Panc1 (cell line): Measurements from ENCODE around the gene SPATA31E1. TPM values are rescaled to one million over a fixed set of nuclear protein-coding genes. Genes with fewer than 3 reads are reported as not detected.

Experiments used
- ATAC-seq: fragments of 200-7000 bp; cut with Tn5 transposase; 2 replicates; pipeline ENCODE4 v1.9.1; 2020; ENCODE audit warnings: mild to moderate bottlenecking, moderate library complexity
- BruUV-seq: library from RNA; stranded (reverse); fragments of 400-500 nt; replicated peaks from 2 replicates; lab custom pipeline; 2021; lab: Mats Ljungman, UMichigan
- CTCF ChIA-PET: fragments of 300-600 bp; sonication (Branson Sonifier 250); formaldehyde crosslinking; loops from one replicate; lab custom pipeline; 2022; ENCODE audit warnings: antibody characterized with exemption; lab: Charles Lee
- POLR2A ChIA-PET: fragments of 300-600 bp; sonication (Branson Sonifier 250); formaldehyde crosslinking; loops from one replicate; lab custom pipeline; 2022; ENCODE audit warnings: antibody characterized with exemption; lab: Charles Lee
- DNase-seq: peaks from one replicate; pipeline ENCODE4 v3.0.0-alpha.2; 2010; ENCODE audit warnings: low read depth, low spot score
- H3K27ac ChIP-seq: 2 replicates; pipeline ENCODE4 v1.5.1; 2011; ENCODE audit warnings: mild to moderate bottlenecking, low read length, inconsistent platforms
- H3K27me3 ChIP-seq: fragments of 200-500 bp; sonication (Bioruptor generic); 2 replicates; pipeline ENCODE4 v1.6.0; 2014; ENCODE audit warnings: low read length, inconsistent platforms; ENCODE audit not compliant: control insufficient read depth, insufficient read depth
- H3K36me3 ChIP-seq: fragments of 200-500 bp; sonication (Bioruptor generic); 2 replicates; pipeline ENCODE4 v1.5.1; 2014; ENCODE audit warnings: inconsistent platforms, mild to moderate bottlenecking, low read length, moderate library complexity; ENCODE audit not compliant: control insufficient read depth, insufficient read depth
- H3K4me1 ChIP-seq: 2 replicates; pipeline ENCODE4 v1.5.1; 2011; ENCODE audit warnings: inconsistent platforms, mild to moderate bottlenecking, low read length, moderate library complexity; ENCODE audit not compliant: control insufficient read depth, insufficient read depth
- H3K4me3 ChIP-seq, 2 experiments: 2 replicates each; pipeline ENCODE4 v1.5.1; 2011 to 2012; ENCODE audit warnings: low read depth in 2 of 2, low read length in 2 of 2, mild to moderate bottlenecking in 2 of 2, inconsistent platforms in 1 of 2, moderate library complexity in 1 of 2
- H3K9me3 ChIP-seq: fragments of 200-500 bp; sonication (Bioruptor generic); 2 replicates; pipeline ENCODE4 v1.5.1; 2014; ENCODE audit warnings: low read depth, mild to moderate bottlenecking, inconsistent platforms, low read length, moderate library complexity; ENCODE audit not compliant: control insufficient read depth, insufficient read depth
- POLR2AphosphoS5 ChIP-seq: IDR thresholded peaks from 2 replicates; pipeline ENCODE4 v1.6.1; 2012; ENCODE audit warnings: mild to moderate bottlenecking, low read depth, low read length, moderate library complexity
- SIN3A ChIP-seq: IDR thresholded peaks from 2 replicates; pipeline ENCODE4 v1.6.1; 2012; ENCODE audit warnings: low read depth, mild to moderate bottlenecking, low read length, moderate library complexity, borderline replicate concordance; ENCODE audit not compliant: insufficient read depth
- TCF7L2 ChIP-seq: IDR thresholded peaks from 2 replicates; pipeline ENCODE4 v1.6.1; 2011; ENCODE audit warnings: mild to moderate bottlenecking, low read depth, low read length, inconsistent platforms
- in situ Hi-C: cut with HindIII; loops from 2 replicates; pipeline ENCODE4 v1.10.0; 2016; ENCODE audit warnings: low sequenced_read_pairs, low pct_unique_long_range_greater_than_20kb
- intact Hi-C: fragments of 100-400 bp; cut with micrococcal nuclease; formaldehyde crosslinking; loops from one replicate; pipeline ENCODE4 v1.10.0; 2022; ENCODE audit not compliant: unreplicated experiment
- total RNA-seq: library from RNA; stranded (reverse); gene quantifications from one replicate; pipeline ENCODE4 v1.2.1, GENCODE V29; 2021; ENCODE audit not compliant: unreplicated experiment
- TF ChIP-seq, protein P1 (sequence below), 2 experiments: IDR thresholded peaks; 2 replicates each; pipeline ENCODE4 v1.6.1; 2011 to 2012; ENCODE audit warnings: low read depth in 2 of 2, control low read depth in 1 of 2, low read length in 1 of 2, mild to moderate bottlenecking in 1 of 2, moderate library complexity in 1 of 2; ENCODE audit not compliant: insufficient read depth in 1 of 2
- TF ChIP-seq, protein P2 (sequence below): fragments of 450-650 bp; IDR thresholded peaks from 2 replicates; pipeline ENCODE4 v1.5.1; 2017; ENCODE audit warnings: mild to moderate bottlenecking

Gene SPATA31E1
- total RNA-seq, 1 experiment from 2014 or later = not detected

DNA sequence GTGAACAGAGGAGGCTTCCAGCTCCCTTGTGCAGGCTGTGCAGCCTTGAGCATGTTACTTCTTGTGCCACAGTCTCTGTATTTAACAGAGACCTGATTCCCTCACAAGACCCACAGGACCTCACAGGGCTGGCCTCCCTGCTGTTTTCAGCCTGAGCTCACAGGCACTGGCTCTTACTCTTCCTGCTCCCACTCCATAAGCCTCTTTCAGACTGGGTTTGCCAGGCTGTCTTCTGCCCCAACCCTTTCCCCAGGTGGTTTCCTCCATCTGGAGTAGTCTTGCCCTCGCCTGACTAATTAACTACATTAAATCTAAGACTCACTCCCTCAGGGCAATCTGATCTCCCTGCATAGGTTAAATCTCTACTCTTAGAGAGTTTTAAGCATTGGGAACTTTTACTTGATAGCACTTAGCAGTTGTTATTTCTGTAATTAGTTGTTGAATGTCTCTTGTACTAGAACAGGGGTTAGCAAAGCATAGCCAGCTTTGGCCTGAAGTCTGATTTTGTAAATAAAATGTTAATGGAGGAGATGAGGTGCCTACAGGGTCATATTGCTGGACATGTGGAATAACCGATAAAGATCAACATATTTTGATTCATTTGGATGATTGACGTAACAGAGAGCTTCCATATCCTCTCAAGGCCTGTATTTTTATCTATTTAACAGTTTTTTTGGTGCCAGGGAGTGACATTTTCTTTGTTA lies 28.6 kb upstream of the SPATA31E1 start:
- intact Hi-C loops = no loop called here
- CTCF ChIA-PET = no interaction called here
- H3K4me1 ChIP-seq = no peaks in the 10 kb centered on the region
- ATAC-seq (no peak), DNase-seq (no peak)
- H3K27me3 ChIP-seq = no peaks in the 10 kb centered on the region
- in situ Hi-C loops = no loop called here
- no peak overlapping the region for H3K4me3 ChIP-seq
- TF ChIP-seq TCF7L2 (no peak), POLR2AphosphoS5 (no peak), SIN3A (no peak)
- TF ChIP-seq, protein P1, sequence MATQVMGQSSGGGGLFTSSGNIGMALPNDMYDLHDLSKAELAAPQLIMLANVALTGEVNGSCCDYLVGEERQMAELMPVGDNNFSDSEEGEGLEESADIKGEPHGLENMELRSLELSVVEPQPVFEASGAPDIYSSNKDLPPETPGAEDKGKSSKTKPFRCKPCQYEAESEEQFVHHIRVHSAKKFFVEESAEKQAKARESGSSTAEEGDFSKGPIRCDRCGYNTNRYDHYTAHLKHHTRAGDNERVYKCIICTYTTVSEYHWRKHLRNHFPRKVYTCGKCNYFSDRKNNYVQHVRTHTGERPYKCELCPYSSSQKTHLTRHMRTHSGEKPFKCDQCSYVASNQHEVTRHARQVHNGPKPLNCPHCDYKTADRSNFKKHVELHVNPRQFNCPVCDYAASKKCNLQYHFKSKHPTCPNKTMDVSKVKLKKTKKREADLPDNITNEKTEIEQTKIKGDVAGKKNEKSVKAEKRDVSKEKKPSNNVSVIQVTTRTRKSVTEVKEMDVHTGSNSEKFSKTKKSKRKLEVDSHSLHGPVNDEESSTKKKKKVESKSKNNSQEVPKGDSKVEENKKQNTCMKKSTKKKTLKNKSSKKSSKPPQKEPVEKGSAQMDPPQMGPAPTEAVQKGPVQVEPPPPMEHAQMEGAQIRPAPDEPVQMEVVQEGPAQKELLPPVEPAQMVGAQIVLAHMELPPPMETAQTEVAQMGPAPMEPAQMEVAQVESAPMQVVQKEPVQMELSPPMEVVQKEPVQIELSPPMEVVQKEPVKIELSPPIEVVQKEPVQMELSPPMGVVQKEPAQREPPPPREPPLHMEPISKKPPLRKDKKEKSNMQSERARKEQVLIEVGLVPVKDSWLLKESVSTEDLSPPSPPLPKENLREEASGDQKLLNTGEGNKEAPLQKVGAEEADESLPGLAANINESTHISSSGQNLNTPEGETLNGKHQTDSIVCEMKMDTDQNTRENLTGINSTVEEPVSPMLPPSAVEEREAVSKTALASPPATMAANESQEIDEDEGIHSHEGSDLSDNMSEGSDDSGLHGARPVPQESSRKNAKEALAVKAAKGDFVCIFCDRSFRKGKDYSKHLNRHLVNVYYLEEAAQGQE (IDR thresholded peaks at IDR 0.05; ENCODE audit: insufficient read depth in 1 of 2, low read depth in 2 of 2, low read length in 1 of 2) = no peak
- TF ChIP-seq, protein P2, sequence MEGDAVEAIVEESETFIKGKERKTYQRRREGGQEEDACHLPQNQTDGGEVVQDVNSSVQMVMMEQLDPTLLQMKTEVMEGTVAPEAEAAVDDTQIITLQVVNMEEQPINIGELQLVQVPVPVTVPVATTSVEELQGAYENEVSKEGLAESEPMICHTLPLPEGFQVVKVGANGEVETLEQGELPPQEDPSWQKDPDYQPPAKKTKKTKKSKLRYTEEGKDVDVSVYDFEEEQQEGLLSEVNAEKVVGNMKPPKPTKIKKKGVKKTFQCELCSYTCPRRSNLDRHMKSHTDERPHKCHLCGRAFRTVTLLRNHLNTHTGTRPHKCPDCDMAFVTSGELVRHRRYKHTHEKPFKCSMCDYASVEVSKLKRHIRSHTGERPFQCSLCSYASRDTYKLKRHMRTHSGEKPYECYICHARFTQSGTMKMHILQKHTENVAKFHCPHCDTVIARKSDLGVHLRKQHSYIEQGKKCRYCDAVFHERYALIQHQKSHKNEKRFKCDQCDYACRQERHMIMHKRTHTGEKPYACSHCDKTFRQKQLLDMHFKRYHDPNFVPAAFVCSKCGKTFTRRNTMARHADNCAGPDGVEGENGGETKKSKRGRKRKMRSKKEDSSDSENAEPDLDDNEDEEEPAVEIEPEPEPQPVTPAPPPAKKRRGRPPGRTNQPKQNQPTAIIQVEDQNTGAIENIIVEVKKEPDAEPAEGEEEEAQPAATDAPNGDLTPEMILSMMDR = no peak
- no peak overlapping the region for H3K27ac ChIP-seq
- BruUV-seq = no TSS peak
- no peaks in the 10 kb centered on the region for H3K36me3 ChIP-seq
- POLR2A ChIA-PET = no interaction called here
- no peaks in the 10 kb centered on the region for H3K9me3 ChIP-seq

DNA sequence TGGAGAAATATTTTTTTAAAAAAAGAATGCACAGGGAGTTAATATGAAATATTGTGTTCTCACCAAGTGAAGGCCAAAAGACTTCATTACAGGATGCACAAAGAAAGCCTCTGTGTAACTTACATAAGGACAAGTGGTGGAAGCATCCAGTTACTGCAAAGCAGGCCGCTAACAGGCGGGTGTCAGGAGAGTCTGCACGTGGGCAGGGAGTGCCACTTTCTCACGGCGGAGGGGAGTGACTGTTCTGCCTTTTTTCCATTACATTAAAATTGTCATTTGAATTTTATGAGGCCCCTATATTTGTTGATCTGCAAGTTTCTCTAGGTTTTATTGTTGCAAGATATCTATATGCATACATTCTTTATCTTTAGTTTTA lies 28.1 kb upstream of the SPATA31E1 start:
- POLR2A ChIA-PET = no interaction called here
- H3K36me3 ChIP-seq = no peaks in the 10 kb centered on the region
- intact Hi-C loops = no loop called here
- BruUV-seq = no TSS peak
- CTCF ChIA-PET = no interaction called here
- no peaks in the 10 kb centered on the region for H3K27me3 ChIP-seq
- TF ChIP-seq SIN3A = no peak
- TF ChIP-seq, protein P1 (IDR thresholded peaks at IDR 0.05; ENCODE audit: insufficient read depth in 1 of 2, low read depth in 2 of 2, low read length in 1 of 2) = no peak
- TF ChIP-seq POLR2AphosphoS5 = no peak
- TF ChIP-seq TCF7L2 = no peak
- H3K9me3 ChIP-seq = no peaks in the 10 kb centered on the region
- H3K27ac ChIP-seq = no peak overlapping the region
- in situ Hi-C loops = no loop called here
- no peak for DNase-seq
- ATAC-seq = no peak
- no peaks in the 10 kb centered on the region for H3K4me1 ChIP-seq
- H3K4me3 ChIP-seq = no peak overlapping the region
